ENCODE data around the gene POLR1G. TPM values are rescaled to one million over a fixed set of nuclear protein-coding genes. Genes with fewer than 3 reads are reported as not detected.

Gene POLR1G
- 18.0 and 24.4 TPM in 2 replicates for total RNA-seq

GRCh38 chr19:45406226-45407090, at the start of gene POLR1G:
Gene POLR1G (plus strand): TSS chr19:45406644. CDS start chr19:45406697, 53 bp downstream.
- Histone ChIP-seq H3K36me3 (ENCODE audit: control insufficient read depth, insufficient read depth, low read length) (no peaks in the 10 kb centered on the region), H3K27me3 (ENCODE audit: control insufficient read depth, insufficient read depth, low read length) (no peaks in the 10 kb centered on the region), H3K4me3 (ENCODE audit: low read depth, low read length) (peak within 1 kb of the TSS; percentile 86)
- DNase-seq (ENCODE audit: low read depth), result no peak
- no peak for TF ChIP-seq CTCF (IDR thresholded peaks at IDR 0.05; ENCODE audit: insufficient read depth, low read length, poor library complexity, severe bottlenecking)

GRCh38 chr19:45356760-45357444, 49.5 kb upstream of the POLR1G start:
- H3K4me3 ChIP-seq (ENCODE audit: low read depth, low read length), result no peak overlapping the region
- no peaks in the 10 kb centered on the region for H3K27me3 ChIP-seq (ENCODE audit: control insufficient read depth, insufficient read depth, low read length)
- H3K36me3 ChIP-seq (ENCODE audit: control insufficient read depth, insufficient read depth, low read length), result peaks cover 1% of the 10 kb centered on the region
- DNase-seq (ENCODE audit: low read depth), result no peak
- TF ChIP-seq CTCF (IDR thresholded peaks at IDR 0.05; ENCODE audit: insufficient read depth, low read length, poor library complexity, severe bottlenecking), result no peak

- Histone ChIP-seq H3K4me3 (ENCODE audit: low read depth, low read length) (no peak overlapping the region), H3K36me3 (ENCODE audit: control insufficient read depth, insufficient read depth, low read length) (peaks cover 1% of the 10 kb centered on the region), H3K27me3 (ENCODE audit: control insufficient read depth, insufficient read depth, low read length) (no peaks in the 10 kb centered on the region)
- DNase-seq (ENCODE audit: low read depth), result no peak
- no peak for TF ChIP-seq CTCF (IDR thresholded peaks at IDR 0.05; ENCODE audit: insufficient read depth, low read length, poor library complexity, severe bottlenecking)
Measured at GRCh38 chr19:45357445-45357783, 49.0 kb upstream of the POLR1G start.

GRCh38 chr19:45358213-45358792, 48.1 kb upstream of the POLR1G start:
- Histone ChIP-seq H3K36me3 (ENCODE audit: control insufficient read depth, insufficient read depth, low read length) (peaks cover 1% of the 10 kb centered on the region), H3K4me3 (ENCODE audit: low read depth, low read length) (no peak overlapping the region), H3K27me3 (ENCODE audit: control insufficient read depth, insufficient read depth, low read length) (no peaks in the 10 kb centered on the region)
- no peak for DNase-seq (ENCODE audit: low read depth)
- no peak for TF ChIP-seq CTCF (IDR thresholded peaks at IDR 0.05; ENCODE audit: insufficient read depth, low read length, poor library complexity, severe bottlenecking)

- Histone ChIP-seq H3K36me3 (ENCODE audit: control insufficient read depth, insufficient read depth, low read length) (peaks cover 2% of the 10 kb centered on the region), H3K27me3 (ENCODE audit: control insufficient read depth, insufficient read depth, low read length) (no peaks in the 10 kb centered on the region), H3K4me3 (ENCODE audit: low read depth, low read length) (no peak overlapping the region)
- TF ChIP-seq CTCF (IDR thresholded peaks at IDR 0.05; ENCODE audit: insufficient read depth, low read length, poor library complexity, severe bottlenecking), result no peak
- DNase-seq (ENCODE audit: low read depth), result no peak
Measured at GRCh38 chr19:45361608-45362007, 44.8 kb upstream of the POLR1G start.

Data from kidney epithelial cell (primary cell).